Activated naive CD8-positive, alpha-beta T cell treated with anti-CD3 and anti-CD28 coated beads, Interleukin-2, amount 10 ng/mL, durations not matched to agents 7 days and 5 days (primary cell): Measurements from ENCODE around the gene ZNF423. TPM values are rescaled to one million over a fixed set of nuclear protein-coding genes. Genes with fewer than 3 reads are reported as not detected.

Experiments
- ATAC-seq: fragments of 150-1000 bp; cut with Tn5 transposase; one replicate; pipeline ENCODE4 v1.10.0; 2021; ENCODE audit warnings: low read depth, moderate library complexity
- POLR2A ChIA-PET: fragments of 350-600 bp; sonication (Branson Sonifier 250); formaldehyde crosslinking; loops from one replicate; lab custom pipeline; 2021; ENCODE audit warnings: antibody characterized with exemption; lab: Charles Lee
- DNase-seq: peaks from one replicate; pipeline ENCODE4 v3.0.0; 2021
- H3K27ac Mint-ChIP-seq: one replicate; pipeline ENCODE4 v1.8.0; 2022; ENCODE audit warnings: mild to moderate bottlenecking, mixed read lengths
- H3K27me3 Mint-ChIP-seq: one replicate; pipeline ENCODE4 v1.8.0; 2022; ENCODE audit warnings: mild to moderate bottlenecking, moderate library complexity, mixed read lengths
- H3K36me3 Mint-ChIP-seq: one replicate; pipeline ENCODE4 v1.8.0; 2021; ENCODE audit warnings: mild to moderate bottlenecking, mixed read lengths
- H3K4me1 Mint-ChIP-seq: one replicate; pipeline ENCODE4 v1.8.0; 2021; ENCODE audit warnings: mixed read lengths
- H3K4me3 Mint-ChIP-seq: one replicate; pipeline ENCODE4 v1.8.0; 2022; ENCODE audit warnings: mild to moderate bottlenecking, moderate library complexity, mixed read lengths
- H3K9me3 Mint-ChIP-seq: one replicate; pipeline ENCODE4 v1.8.0; 2021; ENCODE audit warnings: mixed read lengths
- total RNA-seq, 2 experiments: library from RNA; stranded (reverse); gene quantifications; one replicate each; pipeline ENCODE4 v1.2.3, GENCODE V29; 2021

ZNF423 gene
- total RNA-seq, 2 experiments from 2014 or later, result 0.06 TPM; not detected in 1

- Mint-ChIP-seq H3K27me3 (peaks cover 2% of the 10 kb centered on the region), H3K27ac (no peak overlapping the region), H3K4me3 (no peak overlapping the region), H3K36me3 (no peaks in the 10 kb centered on the region), H3K4me1 (no peaks in the 10 kb centered on the region), H3K9me3 (no peaks in the 10 kb centered on the region)
- DNase-seq (no peak), ATAC-seq (no peak)
- POLR2A ChIA-PET, result no interaction called here
Observed at GRCh38 chr16:49773534-49774475, 82.1 kb downstream of the ZNF423 start.

DNA sequence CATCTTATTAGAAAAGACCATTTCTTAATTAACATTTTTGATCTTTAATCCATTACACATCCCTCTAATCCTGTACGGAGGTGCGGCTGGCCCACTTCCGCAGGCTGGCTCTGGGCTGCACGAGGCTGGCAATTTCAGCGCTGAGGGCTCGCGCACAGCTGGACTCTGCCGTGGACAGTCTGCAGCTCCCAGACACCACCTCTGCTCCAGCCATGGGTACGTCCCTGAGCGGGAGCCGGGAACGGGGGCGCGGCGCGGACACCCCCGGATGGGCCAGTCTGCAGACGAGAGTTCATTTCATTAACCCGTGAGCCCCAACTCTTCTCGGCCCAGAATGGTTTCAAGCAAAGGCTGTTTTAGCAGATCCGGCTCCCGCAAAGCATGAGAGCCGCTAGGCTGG, 87.9 kb downstream of the ZNF423 start:
- Mint-ChIP-seq H3K9me3 (no peaks in the 10 kb centered on the region), H3K27me3 (peaks cover 2% of the 10 kb centered on the region), H3K27ac (no peak overlapping the region), H3K4me3 (no peak overlapping the region), H3K36me3 (no peaks in the 10 kb centered on the region), H3K4me1 (no peaks in the 10 kb centered on the region)
- no peak for ATAC-seq
- no peak for DNase-seq
- POLR2A ChIA-PET, result no interaction called here

GRCh38 chr16:49767414-49767813, 88.5 kb downstream of the ZNF423 start:
- Mint-ChIP-seq H3K36me3 (no peaks in the 10 kb centered on the region), H3K27me3 (peaks cover 2% of the 10 kb centered on the region)
- POLR2A ChIA-PET, result no interaction called here

GRCh38 chr16:49766225-49766624, 89.7 kb downstream of the ZNF423 start:
- no peaks in the 10 kb centered on the region for H3K36me3 Mint-ChIP-seq
- POLR2A ChIA-PET, result no interaction called here
- DNase-seq, result no peak
- no peaks in the 10 kb centered on the region for H3K4me1 Mint-ChIP-seq
- H3K27ac Mint-ChIP-seq, result no peak overlapping the region
- peaks cover 2% of the 10 kb centered on the region for H3K27me3 Mint-ChIP-seq
- H3K9me3 Mint-ChIP-seq, result no peaks in the 10 kb centered on the region
- no peak for ATAC-seq
- no peak overlapping the region for H3K4me3 Mint-ChIP-seq

More at GRCh38 chr16:49767414-49767813, 88.5 kb downstream of the ZNF423 start:
- Mint-ChIP-seq H3K4me3 (no peak overlapping the region), H3K27ac (no peak overlapping the region), H3K9me3 (no peaks in the 10 kb centered on the region), H3K4me1 (no peaks in the 10 kb centered on the region)
- ATAC-seq (no peak), DNase-seq (no peak)

DNA sequence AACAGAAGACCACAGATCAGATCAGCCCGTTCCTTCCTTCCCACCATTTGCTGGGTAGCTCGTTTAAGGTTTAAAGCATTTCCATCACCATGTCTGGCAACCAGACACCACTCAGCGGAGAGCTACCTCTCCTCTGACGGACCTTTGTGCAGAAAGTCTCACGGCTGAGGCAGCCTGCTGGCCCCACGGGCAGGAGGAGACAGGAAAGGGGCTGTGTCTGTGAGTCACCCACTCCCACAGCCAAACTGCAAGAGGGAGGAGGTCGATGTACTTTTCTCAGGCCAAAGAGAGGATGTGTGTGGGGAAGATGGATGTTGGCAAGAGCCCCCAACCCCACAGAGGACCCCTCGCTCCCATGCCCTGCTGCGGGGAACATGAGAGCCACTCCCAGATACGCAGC, 92.1 kb downstream of the ZNF423 start:
- H3K27me3 Mint-ChIP-seq, result peaks cover 2% of the 10 kb centered on the region
- no peaks in the 10 kb centered on the region for H3K36me3 Mint-ChIP-seq
- ATAC-seq, result no peak
- H3K4me3 Mint-ChIP-seq, result no peak overlapping the region
- DNase-seq, result no peak
- POLR2A ChIA-PET, result no interaction called here
- H3K4me1 Mint-ChIP-seq, result no peaks in the 10 kb centered on the region
- H3K9me3 Mint-ChIP-seq, result no peaks in the 10 kb centered on the region
- H3K27ac Mint-ChIP-seq, result no peak overlapping the region

- no peak overlapping the region for H3K4me3 Mint-ChIP-seq
- peaks cover under 1% of the 10 kb centered on the region for H3K4me1 Mint-ChIP-seq
- H3K27me3 Mint-ChIP-seq, result peaks cover 3% of the 10 kb centered on the region
- no peak overlapping the region for H3K27ac Mint-ChIP-seq
- POLR2A ChIA-PET, result no interaction called here
- H3K9me3 Mint-ChIP-seq, result no peaks in the 10 kb centered on the region
- no peaks in the 10 kb centered on the region for H3K36me3 Mint-ChIP-seq
- no peak for DNase-seq
- no peak for ATAC-seq
Observed at GRCh38 chr16:49760815-49761214, 95.1 kb downstream of the ZNF423 start.

DNA sequence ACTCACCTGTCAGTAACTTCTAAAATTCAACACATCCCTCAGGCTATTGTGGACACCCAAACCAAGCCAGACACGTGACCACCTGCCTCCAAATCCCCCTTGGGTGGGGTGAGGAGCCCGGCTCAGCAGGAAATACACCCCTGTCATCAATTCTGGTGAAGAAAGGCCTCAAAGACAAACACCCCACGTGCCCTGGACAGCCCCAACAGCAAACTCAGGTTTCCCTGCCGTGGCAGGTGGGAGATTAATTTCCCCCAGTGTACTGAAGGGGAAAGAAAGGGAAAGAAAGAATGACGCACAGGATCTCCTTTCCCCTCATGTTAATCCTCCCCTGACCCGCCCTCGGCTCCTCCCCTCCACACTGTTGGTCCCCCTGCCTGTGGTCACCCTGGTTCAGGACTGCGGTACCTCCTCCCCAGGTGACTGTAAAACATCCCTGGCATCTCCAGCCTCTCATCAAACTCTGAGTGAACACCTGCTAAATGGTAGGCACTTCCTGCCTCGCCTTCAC, 98.3 kb downstream of the ZNF423 start:
- Mint-ChIP-seq H3K36me3 (no peaks in the 10 kb centered on the region), H3K27me3 (peaks cover 33% of the 10 kb centered on the region), H3K27ac (no peak overlapping the region), H3K9me3 (no peaks in the 10 kb centered on the region), H3K4me3 (no peak overlapping the region), H3K4me1 (peaks cover 5% of the 10 kb centered on the region)
- no peak for DNase-seq
- ATAC-seq, result no peak
- POLR2A ChIA-PET, result no interaction called here

GRCh38 chr16:49756775-49757558, 98.9 kb downstream of the ZNF423 start:
- POLR2A ChIA-PET, result no interaction called here
- H3K36me3 Mint-ChIP-seq, result no peaks in the 10 kb centered on the region
- DNase-seq (no peak), ATAC-seq (no peak)
- no peak overlapping the region for H3K4me3 Mint-ChIP-seq
- H3K27me3 Mint-ChIP-seq, result peaks cover 35% of the 10 kb centered on the region
- H3K4me1 Mint-ChIP-seq, result peaks cover 5% of the 10 kb centered on the region
- H3K9me3 Mint-ChIP-seq, result no peaks in the 10 kb centered on the region
- H3K27ac Mint-ChIP-seq, result no peak overlapping the region

DNA sequence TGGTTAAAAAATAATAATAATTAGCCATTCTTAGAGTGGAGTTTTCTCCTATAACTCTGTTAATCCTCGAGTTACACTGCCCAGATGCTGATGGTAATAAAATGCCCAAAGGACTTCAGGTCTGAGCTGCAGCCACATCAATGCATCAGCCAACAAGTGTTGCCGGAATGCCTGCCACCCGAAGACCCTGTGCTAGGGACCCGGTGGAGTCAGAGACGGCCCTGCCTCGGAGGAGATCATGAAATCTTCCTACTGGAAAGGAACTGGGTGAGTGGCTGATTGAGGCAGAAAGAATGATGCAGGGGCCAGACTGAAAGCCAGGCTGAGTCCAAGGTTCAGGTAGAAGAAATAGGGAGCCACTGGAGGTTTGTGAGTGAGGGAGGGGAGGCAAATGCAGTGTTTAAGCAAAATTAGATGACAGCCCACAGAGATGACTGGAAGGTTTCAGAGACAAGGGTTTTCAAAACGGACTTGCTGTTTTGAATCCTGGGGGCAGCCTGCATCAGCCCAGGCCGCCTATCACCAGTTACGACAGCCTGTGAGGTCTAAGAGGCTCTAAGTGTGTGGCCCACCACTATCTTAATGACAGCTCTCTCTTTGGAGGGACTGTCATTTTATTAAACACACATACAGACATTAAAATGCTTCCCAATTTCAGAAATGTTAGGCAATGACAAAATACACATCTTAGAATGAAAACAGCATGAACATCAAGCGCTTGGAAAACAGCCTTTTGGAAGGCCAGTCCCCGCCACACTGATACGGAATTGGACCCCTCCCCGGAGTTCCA, 100.0 kb downstream of the ZNF423 start:
- no peaks in the 10 kb centered on the region for H3K9me3 Mint-ChIP-seq
- no peak for DNase-seq
- POLR2A ChIA-PET, result no interaction called here
- H3K27ac Mint-ChIP-seq, result no peak overlapping the region
- peaks cover 35% of the 10 kb centered on the region for H3K27me3 Mint-ChIP-seq
- H3K4me1 Mint-ChIP-seq, result peaks cover 5% of the 10 kb centered on the region
- ATAC-seq, result no peak
- H3K4me3 Mint-ChIP-seq, result no peak overlapping the region
- H3K36me3 Mint-ChIP-seq, result no peaks in the 10 kb centered on the region

GRCh38 chr16:49755313-49755620, 100.6 kb downstream of the ZNF423 start:
- peak overlapping the region; percentile 20 for H3K4me3 Mint-ChIP-seq
- H3K9me3 Mint-ChIP-seq, result no peaks in the 10 kb centered on the region
- no peak overlapping the region for H3K27ac Mint-ChIP-seq
- peaks cover 35% of the 10 kb centered on the region for H3K27me3 Mint-ChIP-seq
- ATAC-seq, result no peak
- peaks cover 5% of the 10 kb centered on the region for H3K4me1 Mint-ChIP-seq
- no peak for DNase-seq
- no peaks in the 10 kb centered on the region for H3K36me3 Mint-ChIP-seq
- POLR2A ChIA-PET, result no interaction called here

DNA sequence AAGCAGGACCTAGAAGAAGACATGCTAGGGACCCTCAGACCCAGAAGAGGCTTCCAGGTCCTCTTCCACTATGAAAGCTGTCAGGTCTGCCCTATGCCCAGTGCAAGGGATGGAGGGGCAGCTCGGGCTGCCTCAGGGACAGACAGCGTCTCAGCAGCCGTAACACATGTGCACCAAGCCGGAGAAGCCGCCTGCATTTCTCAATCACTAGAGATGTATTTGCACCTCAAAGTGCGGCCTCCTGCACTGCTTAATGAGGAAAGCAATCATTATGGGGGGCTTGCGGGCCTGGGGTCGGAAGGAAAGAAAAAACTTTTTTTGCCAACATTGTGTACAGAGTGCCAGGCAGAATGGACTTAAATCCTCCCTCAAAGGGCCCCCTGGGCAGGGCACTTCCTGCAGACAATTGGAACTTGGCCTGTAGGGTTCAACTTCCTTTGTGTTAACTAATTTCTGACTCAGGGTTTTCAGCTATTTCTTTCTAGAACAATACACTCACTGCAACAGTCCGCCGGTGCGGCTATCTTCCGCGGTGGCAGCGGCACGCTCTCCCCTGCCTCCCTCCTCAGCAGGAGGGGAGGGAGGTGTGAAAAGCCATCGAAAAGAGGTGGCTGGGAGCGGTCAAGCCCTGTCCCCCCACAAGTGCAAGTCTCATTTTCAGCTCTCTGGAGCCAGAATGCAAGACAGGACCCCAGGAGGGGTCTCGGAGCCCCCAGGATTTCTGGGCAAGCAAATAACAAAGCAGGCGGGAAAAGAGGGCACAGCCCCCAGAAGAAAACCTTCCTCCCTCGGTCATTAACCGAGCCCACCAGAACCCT, 101.2 kb downstream of the ZNF423 start:
- H3K27me3 Mint-ChIP-seq, result peaks cover 35% of the 10 kb centered on the region
- no peak overlapping the region for H3K4me3 Mint-ChIP-seq
- H3K9me3 Mint-ChIP-seq, result no peaks in the 10 kb centered on the region
- peaks cover 5% of the 10 kb centered on the region for H3K4me1 Mint-ChIP-seq
- no peak for DNase-seq
- POLR2A ChIA-PET, result no interaction called here
- H3K36me3 Mint-ChIP-seq, result no peaks in the 10 kb centered on the region
- H3K27ac Mint-ChIP-seq, result no peak overlapping the region
- ATAC-seq, result peak; percentile 50

- H3K27me3 Mint-ChIP-seq, result peaks cover 31% of the 10 kb centered on the region
- no peaks in the 10 kb centered on the region for H3K9me3 Mint-ChIP-seq
- peaks cover 3% of the 10 kb centered on the region for H3K4me1 Mint-ChIP-seq
- no peak overlapping the region for H3K4me3 Mint-ChIP-seq
- no peak overlapping the region for H3K27ac Mint-ChIP-seq
- POLR2A ChIA-PET, result no interaction called here
- no peak for DNase-seq
- no peak for ATAC-seq
- H3K36me3 Mint-ChIP-seq, result no peaks in the 10 kb centered on the region
Observed at GRCh38 chr16:49750341-49751000, 105.4 kb downstream of the ZNF423 start.
